CD8-positive, alpha-beta memory T cell (primary cell): Measurements from ENCODE around the gene PSRC1. TPM values are rescaled to one million over a fixed set of nuclear protein-coding genes. Genes with fewer than 3 reads are reported as not detected.
A peak's percentile ranks its signal among the peaks of the same experiment; 100 is the strongest.

Experiments
- CTCF ChIA-PET: fragments of 350-600 bp; sonication (Branson Sonifier 250); formaldehyde crosslinking; loops from one replicate; lab custom pipeline; 2021; ENCODE audit warnings: antibody characterized with exemption; lab: Charles Lee
- POLR2A ChIA-PET: fragments of 350-600 bp; sonication (Branson Sonifier 250); formaldehyde crosslinking; loops from one replicate; lab custom pipeline; 2021; ENCODE audit warnings: antibody characterized with exemption; lab: Charles Lee
- DNase-seq, 5 donors: peaks; one replicate each; pipeline versions ENCODE4 v3.0.0 to v3.0.0-alpha.2; 2020 to 2022; ENCODE audit warnings: mixed read lengths in 1 of 5
- H3K27ac ChIP-seq: one replicate; pipeline ENCODE4 v1.7.0; 2013; ENCODE audit warnings: low read depth, mild to moderate bottlenecking, low read length, moderate library complexity
- H3K27me3 ChIP-seq: 2 replicates; pipeline ENCODE4 v1.7.0; 2013; ENCODE audit warnings: low read length, mild to moderate bottlenecking; ENCODE audit not compliant: insufficient read depth, poor library complexity, severe bottlenecking
- H3K36me3 ChIP-seq: 2 replicates; pipeline ENCODE4 v1.7.0; 2013; ENCODE audit warnings: mild to moderate bottlenecking, low read length, moderate library complexity; ENCODE audit not compliant: insufficient read depth
- H3K4me1 ChIP-seq: 2 replicates; pipeline ENCODE4 v1.7.0; 2013; ENCODE audit warnings: mild to moderate bottlenecking, low read length, moderate library complexity; ENCODE audit not compliant: insufficient read depth
- H3K4me3 ChIP-seq: 2 replicates; pipeline ENCODE4 v1.7.0; 2013; ENCODE audit warnings: mild to moderate bottlenecking, low read length
- H3K9me3 ChIP-seq: 2 replicates; pipeline ENCODE4 v1.7.0; 2013; ENCODE audit warnings: mild to moderate bottlenecking, low read length
- H3K27ac Mint-ChIP-seq, 8 donors: one replicate each; pipeline ENCODE4 v1.8.0; 2020 to 2021; ENCODE audit warnings: mixed read lengths in 8 of 8, mild to moderate bottlenecking in 6 of 8, inconsistent platforms in 3 of 8, moderate library complexity in 3 of 8
- H3K27me3 Mint-ChIP-seq, 2 donors: one replicate each; pipeline ENCODE4 v1.8.0; 2020 to 2021; ENCODE audit warnings: mixed read lengths in 2 of 2, mild to moderate bottlenecking in 1 of 2, moderate library complexity in 1 of 2
- H3K36me3 Mint-ChIP-seq, 3 donors: one replicate each; pipeline ENCODE4 v1.8.0; 2020 to 2021; ENCODE audit warnings: mixed read lengths in 3 of 3, inconsistent platforms in 1 of 3, mild to moderate bottlenecking in 1 of 3
- H3K4me1 Mint-ChIP-seq, 3 donors: one replicate each; pipeline ENCODE4 v1.8.0; 2020 to 2021; ENCODE audit warnings: mixed read lengths in 3 of 3, inconsistent platforms in 1 of 3, mild to moderate bottlenecking in 1 of 3
- H3K4me3 Mint-ChIP-seq, 7 donors: one replicate each; pipeline ENCODE4 v1.8.0; 2020 to 2021; ENCODE audit warnings: mixed read lengths in 7 of 7, mild to moderate bottlenecking in 6 of 7, moderate library complexity in 4 of 7, inconsistent platforms in 2 of 7
- H3K9me3 Mint-ChIP-seq, 5 donors: one replicate each; pipeline ENCODE4 v1.8.0; 2020 to 2022; ENCODE audit warnings: mixed read lengths in 5 of 5, mild to moderate bottlenecking in 3 of 5, moderate library complexity in 2 of 5, inconsistent platforms in 1 of 5
- polyA plus RNA-seq: library from polyadenylated mRNA; unstranded; fragments of 300-500 nt; fragmentation: Illumina TruSeq; gene quantifications from one replicate; pipeline ENCODE4 v1.2.3, GENCODE V29; 2021
- total RNA-seq, 2 experiments: library from RNA; stranded (reverse); gene quantifications; one replicate each; pipeline ENCODE4 v1.2.3, GENCODE V29; 2021

The PSRC1 gene
- total and polyA plus RNA-seq, 3 experiments from 2014 or later: 0.59 to 5.8 (median 5.4) TPM

DNA sequence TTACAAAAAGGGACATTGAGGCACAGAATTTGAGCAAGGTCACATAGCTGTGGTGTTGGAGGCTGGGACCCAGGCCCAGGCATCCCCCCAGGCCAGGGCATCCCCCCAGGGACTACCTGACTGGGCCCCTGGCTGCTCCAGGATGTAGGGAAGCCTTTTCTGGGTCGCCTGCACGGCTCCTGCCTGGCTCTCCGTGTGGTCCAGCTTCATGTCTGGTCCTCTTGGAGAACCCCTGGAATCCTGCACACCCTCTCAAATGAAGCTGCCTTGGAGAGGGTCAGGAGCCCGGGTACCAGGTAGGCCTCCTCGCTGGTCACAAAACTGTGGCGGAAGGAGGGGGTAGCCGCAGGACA lies 34.5 kb downstream of the PSRC1 start:
- Mint-ChIP-seq H3K4me1 (peaks cover 5 to 29% (median 8%) of the 10 kb centered on the region in 3 donors), H3K27ac (no peak overlapping the region), H3K27me3 (peaks cover 12 to 20% of the 10 kb centered on the region in 2 donors), H3K9me3 (no peaks in the 10 kb centered on the region), H3K4me3 (peak overlapping the region in 1 of 7 donors; percentile 23), H3K36me3 (no peaks in the 10 kb centered on the region)
- H3K27me3 ChIP-seq: no peaks in the 10 kb centered on the region
- no peaks in the 10 kb centered on the region for H3K9me3 ChIP-seq
- H3K27ac ChIP-seq: no peak overlapping the region
- peaks cover 6% of the 10 kb centered on the region for H3K4me1 ChIP-seq
- no peaks in the 10 kb centered on the region for H3K36me3 ChIP-seq
- no peak for DNase-seq
- ChIA-PET POLR2A (no interaction called here), CTCF (interaction anchor here (5.4 kb wide), 1 partner anchor 9 kb away, joined by 14 read pairs; no protein-coding TSS in a partner anchor)
- H3K4me3 ChIP-seq: no peak overlapping the region

- DNase-seq: no peak
- Mint-ChIP-seq H3K9me3 (no peaks in the 10 kb centered on the region), H3K4me1 (peaks cover 6 to 22% (median 6%) of the 10 kb centered on the region in 3 donors), H3K36me3 (no peaks in the 10 kb centered on the region), H3K4me3 (peak overlapping the region in 3 of 7 donors; percentile 12 to 32 (median 24)), H3K27ac (no peak overlapping the region), H3K27me3 (peaks cover 12 to 20% of the 10 kb centered on the region in 2 donors)
- Histone ChIP-seq H3K27me3 (no peaks in the 10 kb centered on the region), H3K4me1 (peaks cover 6% of the 10 kb centered on the region), H3K9me3 (no peaks in the 10 kb centered on the region), H3K36me3 (no peaks in the 10 kb centered on the region), H3K27ac (no peak overlapping the region), H3K4me3 (no peak overlapping the region)
- CTCF ChIA-PET: interaction anchor here (1.5 to 5.4 kb wide), 3 partner anchors 8 to 284 kb away, joined by 5 to 14 read pairs (median 5); no protein-coding TSS in a partner anchor
- POLR2A ChIA-PET: no interaction called here
Observed at GRCh38 chr1:109247401-109248365, 35.3 kb downstream of the PSRC1 start.

DNA sequence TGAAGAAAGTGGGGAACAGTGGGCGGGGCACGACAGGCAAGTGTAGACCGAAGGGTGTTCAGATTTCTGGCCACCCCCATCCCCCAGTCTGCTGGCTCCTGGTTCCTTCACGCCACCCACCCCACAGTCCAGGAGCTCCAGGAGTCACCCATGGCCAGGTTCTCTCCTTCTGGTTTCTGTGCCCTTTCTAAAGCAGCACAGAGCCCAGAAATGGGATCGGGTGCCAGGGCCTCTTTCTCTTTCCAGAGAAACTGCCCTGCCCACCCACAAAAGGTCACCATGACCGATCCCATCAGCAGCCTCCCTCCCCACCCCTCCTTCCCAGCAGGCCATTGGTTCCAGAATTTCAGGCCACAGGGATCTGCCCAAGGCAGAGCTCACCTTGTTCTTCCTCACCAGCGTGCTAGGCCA lies 36.8 kb downstream of the PSRC1 start:
- Mint-ChIP-seq H3K27ac (peak overlapping the region in 2 of 8 donors; percentile 39 to 47), H3K36me3 (no peaks in the 10 kb centered on the region), H3K4me3 (peak overlapping the region in 1 of 7 donors; percentile 27), H3K9me3 (no peaks in the 10 kb centered on the region), H3K4me1 (peaks cover 18 to 27% (median 21%) of the 10 kb centered on the region in 3 donors), H3K27me3 (peaks cover 12 to 20% of the 10 kb centered on the region in 2 donors)
- CTCF ChIA-PET: interaction anchor here (0.6 to 1.7 kb wide), 2 partner anchors 10 to 32 kb away, joined by 3 to 5 read pairs; no protein-coding TSS in a partner anchor
- Histone ChIP-seq H3K4me1 (peaks cover 16% of the 10 kb centered on the region), H3K27me3 (no peaks in the 10 kb centered on the region), H3K4me3 (no peak overlapping the region), H3K9me3 (no peaks in the 10 kb centered on the region), H3K36me3 (no peaks in the 10 kb centered on the region), H3K27ac (no peak overlapping the region)
- DNase-seq: no peak
- POLR2A ChIA-PET: interaction anchor here (0.6 kb wide), 3 partner anchors 32 to 657 kb away, joined by 3 to 4 read pairs (median 4); no protein-coding TSS in a partner anchor

DNA sequence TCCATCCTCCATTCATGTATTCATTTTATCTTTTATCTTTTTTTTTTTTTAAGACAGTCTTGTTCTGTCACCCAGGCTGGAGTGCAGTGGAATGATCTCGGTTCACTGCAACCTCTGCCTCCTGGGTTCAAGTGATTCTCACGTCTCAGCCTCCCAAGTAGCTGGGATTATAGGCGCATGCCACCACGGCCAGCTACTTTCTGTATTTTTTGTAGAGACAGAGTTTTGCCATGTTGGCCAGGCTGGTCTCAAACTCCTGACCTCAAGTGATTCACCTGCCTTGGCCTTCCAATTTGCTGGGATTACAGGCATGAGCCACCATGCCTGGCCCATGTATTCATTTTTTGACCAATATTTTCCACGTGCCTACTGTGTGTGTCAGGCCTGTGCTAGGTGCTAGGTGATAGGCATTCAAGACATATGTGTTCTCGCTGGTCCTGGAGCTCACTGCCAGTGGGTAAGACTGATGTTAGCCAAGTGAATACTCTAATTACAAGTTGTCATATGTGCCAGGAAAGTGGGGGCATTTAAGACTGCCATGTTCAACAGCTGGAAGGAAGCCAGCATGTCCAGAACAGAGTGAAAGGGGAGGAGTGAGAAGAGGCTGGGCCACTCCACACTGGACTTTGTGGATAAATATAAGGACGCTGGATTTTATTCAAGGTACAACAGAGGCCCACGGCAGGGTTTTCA lies 38.9 kb downstream of the PSRC1 start:
- H3K27ac ChIP-seq: no peak overlapping the region
- Mint-ChIP-seq H3K4me1 (peaks cover 18 to 20% (median 18%) of the 10 kb centered on the region in 3 donors), H3K27ac (no peak overlapping the region), H3K27me3 (peaks cover 9 to 16% of the 10 kb centered on the region in 2 donors), H3K4me3 (no peak overlapping the region), H3K36me3 (peaks cover 0 to 4% (median 0%) of the 10 kb centered on the region in 3 donors), H3K9me3 (no peaks in the 10 kb centered on the region)
- ChIA-PET POLR2A (no interaction called here), CTCF (interaction anchor here (1.0 to 1.2 kb wide), 2 partner anchors 30 to 249 kb away, joined by 3 to 4 read pairs; partner anchors contain the start of gene SARS1)
- no peak for DNase-seq
- H3K36me3 ChIP-seq: no peaks in the 10 kb centered on the region
- H3K9me3 ChIP-seq: no peaks in the 10 kb centered on the region
- no peaks in the 10 kb centered on the region for H3K27me3 ChIP-seq
- no peak overlapping the region for H3K4me3 ChIP-seq
- H3K4me1 ChIP-seq: peaks cover 14% of the 10 kb centered on the region

- POLR2A ChIA-PET: interaction anchor here (0.5 kb wide), 1 partner anchor 184 kb away, joined by 4 read pairs; no protein-coding TSS in a partner anchor
Observed at GRCh38 chr1:109243221-109243620, 39.7 kb downstream of the PSRC1 start.

DNA sequence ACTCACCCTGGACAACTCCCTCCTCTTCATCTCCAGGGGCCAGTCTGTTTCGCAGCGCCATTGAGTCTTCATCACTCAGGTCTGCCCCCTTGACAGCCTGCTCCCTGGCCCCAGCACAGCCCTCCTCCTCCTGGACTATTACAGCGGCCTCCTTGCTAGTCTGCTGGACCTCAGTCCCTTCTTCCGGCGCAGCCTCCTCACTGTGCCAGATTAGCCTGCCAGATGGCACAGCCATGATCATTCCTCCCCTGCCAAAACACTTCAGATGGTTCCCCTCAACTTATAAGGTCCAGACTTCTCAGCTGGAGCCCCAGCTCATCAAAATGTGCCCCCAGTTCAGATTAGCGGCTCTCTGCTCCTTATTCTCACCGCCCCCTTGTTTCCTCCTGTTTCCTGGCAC lies 40.6 kb downstream of the PSRC1 start:
- Histone ChIP-seq H3K27me3 (no peaks in the 10 kb centered on the region), H3K36me3 (no peaks in the 10 kb centered on the region), H3K27ac (no peak overlapping the region), H3K4me1 (peaks cover 12% of the 10 kb centered on the region), H3K9me3 (no peaks in the 10 kb centered on the region), H3K4me3 (no peak overlapping the region)
- Mint-ChIP-seq H3K4me3 (no peak overlapping the region), H3K27me3 (peaks cover 5 to 11% of the 10 kb centered on the region in 2 donors), H3K9me3 (no peaks in the 10 kb centered on the region), H3K36me3 (peaks cover 0 to 20% (median 4%) of the 10 kb centered on the region in 3 donors), H3K4me1 (peaks cover 16 to 18% (median 17%) of the 10 kb centered on the region in 3 donors), H3K27ac (peak overlapping the region in 3 of 8 donors; percentile 30 to 51 (median 32))
- POLR2A ChIA-PET: interaction anchor here (0.7 kb wide), 1 partner anchor 24 kb away, joined by 3 read pairs; no protein-coding TSS in a partner anchor
- CTCF ChIA-PET: interaction anchor here (1.0 kb wide), 1 partner anchor 11 kb away, joined by 3 read pairs; no protein-coding TSS in a partner anchor
- DNase-seq: no peak

More at GRCh38 chr1:109243221-109243620, 39.7 kb downstream of the PSRC1 start:
- CTCF ChIA-PET: interaction anchor here (1.0 to 1.2 kb wide), 2 partner anchors 29 to 250 kb away, joined by 3 to 4 read pairs; partner anchors contain the start of gene SARS1
- no peak overlapping the region for H3K27ac ChIP-seq
- peaks cover 12% of the 10 kb centered on the region for H3K4me1 ChIP-seq
- no peaks in the 10 kb centered on the region for H3K9me3 Mint-ChIP-seq
- H3K9me3 ChIP-seq: no peaks in the 10 kb centered on the region
- peak overlapping the region in 1 of 8 donors; percentile 89 for H3K27ac Mint-ChIP-seq
- H3K27me3 ChIP-seq: no peaks in the 10 kb centered on the region
- peak overlapping the region in 1 of 7 donors; percentile 36 for H3K4me3 Mint-ChIP-seq
- peaks cover 8 to 15% of the 10 kb centered on the region in 2 donors for H3K27me3 Mint-ChIP-seq
- no peak overlapping the region for H3K4me3 ChIP-seq
- no peaks in the 10 kb centered on the region for H3K36me3 ChIP-seq
- H3K36me3 Mint-ChIP-seq: peaks cover 0 to 11% (median 2%) of the 10 kb centered on the region in 3 donors
- no peak for DNase-seq
- peaks cover 16 to 18% (median 17%) of the 10 kb centered on the region in 3 donors for H3K4me1 Mint-ChIP-seq

DNA sequence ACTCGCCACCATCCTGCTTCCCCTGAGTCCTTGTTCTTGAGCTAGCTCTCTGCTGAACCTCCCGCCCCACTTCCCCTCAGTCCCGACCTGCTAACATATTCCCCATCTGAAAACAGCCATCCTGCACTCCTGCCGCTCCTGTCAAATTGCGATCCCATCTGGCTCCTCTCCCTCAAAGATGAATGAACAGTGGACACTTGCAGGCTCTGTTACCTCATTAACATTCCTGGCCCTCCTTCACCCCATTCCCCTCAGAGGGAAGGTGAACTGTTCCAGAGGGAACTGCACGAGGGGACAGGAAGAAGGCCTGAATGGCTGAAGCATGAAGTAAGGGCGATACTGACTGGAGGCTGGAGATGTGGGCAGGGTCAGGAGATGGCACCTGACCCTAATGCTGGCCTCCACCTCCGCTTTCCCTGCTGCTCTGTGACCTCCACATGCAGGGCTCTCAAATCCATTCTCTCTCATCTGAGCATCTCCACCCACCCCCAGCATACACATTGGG lies 41.1 kb downstream of the PSRC1 start:
- Histone ChIP-seq H3K4me3 (no peak overlapping the region), H3K27ac (no peak overlapping the region), H3K36me3 (no peaks in the 10 kb centered on the region), H3K9me3 (no peaks in the 10 kb centered on the region), H3K4me1 (peaks cover 12% of the 10 kb centered on the region), H3K27me3 (no peaks in the 10 kb centered on the region)
- peaks cover 16 to 18% (median 17%) of the 10 kb centered on the region in 3 donors for H3K4me1 Mint-ChIP-seq
- H3K27me3 Mint-ChIP-seq: peaks cover 3 to 11% of the 10 kb centered on the region in 2 donors
- ChIA-PET POLR2A (interaction anchor here (0.7 kb wide), 1 partner anchor 24 kb away, joined by 3 read pairs; no protein-coding TSS in a partner anchor), CTCF (interaction anchor here (1.0 kb wide), 1 partner anchor 11 kb away, joined by 3 read pairs; no protein-coding TSS in a partner anchor)
- peak overlapping the region in 4 of 8 donors; percentile 10 to 76 (median 48) for H3K27ac Mint-ChIP-seq
- H3K4me3 Mint-ChIP-seq: peak overlapping the region in 1 of 7 donors; percentile 22
- H3K9me3 Mint-ChIP-seq: no peaks in the 10 kb centered on the region
- no peak for DNase-seq
- H3K36me3 Mint-ChIP-seq: peaks cover 0 to 25% (median 7%) of the 10 kb centered on the region in 3 donors
